Activated CD8-positive, alpha-beta memory T cell treated with anti-CD3 and anti-CD28 coated beads, Interleukin-2, amount 50 U/mL, for 1 hour (primary cell): Measurements from ENCODE around the gene NACAD.

Source experiments
- DNase-seq: peaks from one replicate; pipeline ENCODE4 v3.0.0-alpha.2; 2020; ENCODE audit errors: extremely low read depth

NACAD gene

DNA sequence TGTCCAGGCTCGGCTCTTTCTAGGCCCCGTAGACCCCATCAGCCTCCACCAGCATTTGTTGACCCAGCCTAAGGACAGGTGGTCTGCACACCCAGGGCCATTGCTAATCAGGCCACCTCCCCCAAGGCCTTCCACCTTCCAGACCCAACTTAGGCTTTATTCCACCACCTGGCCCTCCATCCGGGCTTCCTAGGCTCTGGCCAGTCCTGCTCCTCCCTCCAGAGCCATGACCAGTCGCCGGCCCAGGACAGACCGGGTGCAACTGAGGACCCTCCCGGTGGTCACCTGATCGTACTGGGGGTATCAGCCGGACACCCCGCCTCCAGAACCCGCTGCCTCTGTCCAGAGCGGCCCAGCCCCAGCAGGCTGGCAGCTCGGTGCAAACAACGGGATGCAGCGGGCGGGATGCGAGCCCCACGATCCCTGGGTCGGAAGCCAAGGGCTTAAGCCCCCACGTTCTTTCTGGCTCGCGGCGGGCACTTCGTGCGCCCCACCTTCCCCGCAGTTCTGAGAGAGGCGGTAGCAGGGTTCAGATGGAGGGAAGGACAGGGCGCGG, 545 bp downstream of the NACAD start:
- no peak for DNase-seq

DNA sequence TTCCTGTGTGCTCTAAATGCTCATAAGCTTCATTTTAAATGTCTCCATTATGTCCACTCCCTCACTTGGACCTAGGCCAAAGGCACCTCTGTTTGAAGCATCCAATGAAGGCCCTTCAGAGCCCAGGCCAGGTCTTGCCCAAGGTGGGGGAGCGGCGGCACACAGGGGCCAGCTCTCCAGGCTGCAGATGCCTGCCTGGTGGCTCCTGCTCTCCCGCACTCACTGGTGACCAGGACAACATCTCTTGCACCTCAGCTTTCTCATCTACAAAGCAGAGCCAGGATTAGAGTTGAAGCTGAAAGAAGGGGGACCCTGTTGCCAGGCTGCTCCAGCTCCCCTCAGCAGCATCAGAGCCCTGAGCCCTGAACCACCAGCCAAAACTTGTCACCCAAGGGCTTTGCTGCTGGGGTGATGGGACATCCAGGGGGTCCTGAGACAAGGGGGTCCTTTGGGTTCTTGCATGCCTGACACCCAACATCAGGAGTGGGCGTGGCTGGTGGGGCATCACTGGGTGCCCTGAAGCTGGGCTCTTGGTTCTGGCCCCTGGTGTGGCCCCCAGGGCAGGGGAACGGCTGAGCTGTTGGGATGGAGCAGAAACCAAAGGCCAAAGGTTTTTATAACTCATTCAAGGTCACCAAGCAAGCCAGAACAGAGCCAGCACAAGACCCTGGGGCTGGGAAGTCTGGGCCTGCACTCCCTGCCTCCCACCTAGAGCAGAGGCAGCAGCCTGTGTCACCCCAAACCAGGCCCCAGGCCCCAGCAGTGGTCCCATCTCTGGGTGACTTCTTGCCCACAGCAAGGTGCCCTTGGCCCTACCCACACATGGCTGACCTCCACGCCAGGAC, 1.2 kb downstream of the NACAD start:
- no peak for DNase-seq

DNA sequence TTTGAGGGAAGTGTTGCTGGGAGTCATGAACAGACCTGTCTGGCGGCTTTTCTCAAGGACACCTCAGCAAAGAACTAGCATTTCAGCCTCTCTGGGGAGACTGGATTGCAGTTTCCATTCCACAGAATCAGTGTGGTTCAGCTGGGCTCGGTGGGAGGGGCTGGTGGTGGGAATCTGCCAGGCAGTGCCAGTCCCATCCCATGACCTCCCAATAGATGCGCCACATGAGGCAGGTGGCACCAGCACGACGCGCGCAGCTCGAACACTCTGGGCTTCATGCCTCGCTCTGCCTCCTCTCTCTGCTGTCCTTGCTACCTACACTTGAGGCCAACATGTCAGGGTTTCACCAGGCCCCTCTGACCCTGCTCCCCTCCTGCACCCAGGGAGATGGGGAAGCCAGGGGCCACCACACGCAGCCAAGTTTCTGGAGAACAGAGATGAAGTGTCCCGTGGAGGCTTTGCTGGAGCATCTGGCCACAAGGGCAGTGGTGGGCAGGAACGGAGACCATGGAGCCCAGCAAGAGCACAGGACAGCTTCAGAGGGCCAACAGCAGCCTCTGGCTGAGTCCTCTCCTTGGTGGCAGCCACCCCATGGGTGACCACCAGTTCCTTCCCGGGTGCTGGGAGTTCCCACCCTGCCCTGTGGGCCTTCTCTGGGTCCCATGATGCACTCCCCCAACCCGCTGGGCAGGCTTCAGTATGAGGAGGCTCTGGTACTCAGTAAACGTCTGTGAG, 2.3 kb downstream of the NACAD start:
- no peak for DNase-seq

DNA sequence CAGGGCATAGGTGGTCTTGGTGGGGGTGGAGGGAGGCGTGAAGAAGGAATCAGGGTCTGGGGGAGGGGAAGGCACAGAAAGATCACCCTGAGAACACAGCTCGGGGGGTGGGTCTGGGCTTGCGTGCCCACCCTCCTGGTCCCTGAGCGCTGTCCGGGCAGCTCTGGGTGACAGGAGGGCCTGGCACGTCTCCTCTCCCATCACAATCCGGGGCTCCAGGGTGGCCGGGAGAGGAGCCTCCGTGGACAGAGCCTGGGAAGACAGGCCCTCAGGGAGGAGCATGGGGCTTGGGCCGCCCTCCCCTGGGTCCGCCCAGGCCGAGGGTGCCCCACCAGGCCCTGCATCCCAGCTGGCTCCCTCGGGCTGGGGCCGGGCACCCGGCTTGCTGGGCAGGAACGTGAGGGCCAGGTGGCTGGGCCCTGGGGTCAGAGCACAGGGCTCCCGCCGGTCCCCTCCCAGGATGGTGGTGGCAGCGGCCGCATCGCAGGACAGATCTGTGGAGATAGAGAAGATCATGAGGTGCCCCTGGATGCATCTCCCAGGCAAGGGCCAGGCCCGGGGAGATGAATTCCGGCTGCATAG, 3.1 kb downstream of the NACAD start:
- DNase-seq: no peak

DNA sequence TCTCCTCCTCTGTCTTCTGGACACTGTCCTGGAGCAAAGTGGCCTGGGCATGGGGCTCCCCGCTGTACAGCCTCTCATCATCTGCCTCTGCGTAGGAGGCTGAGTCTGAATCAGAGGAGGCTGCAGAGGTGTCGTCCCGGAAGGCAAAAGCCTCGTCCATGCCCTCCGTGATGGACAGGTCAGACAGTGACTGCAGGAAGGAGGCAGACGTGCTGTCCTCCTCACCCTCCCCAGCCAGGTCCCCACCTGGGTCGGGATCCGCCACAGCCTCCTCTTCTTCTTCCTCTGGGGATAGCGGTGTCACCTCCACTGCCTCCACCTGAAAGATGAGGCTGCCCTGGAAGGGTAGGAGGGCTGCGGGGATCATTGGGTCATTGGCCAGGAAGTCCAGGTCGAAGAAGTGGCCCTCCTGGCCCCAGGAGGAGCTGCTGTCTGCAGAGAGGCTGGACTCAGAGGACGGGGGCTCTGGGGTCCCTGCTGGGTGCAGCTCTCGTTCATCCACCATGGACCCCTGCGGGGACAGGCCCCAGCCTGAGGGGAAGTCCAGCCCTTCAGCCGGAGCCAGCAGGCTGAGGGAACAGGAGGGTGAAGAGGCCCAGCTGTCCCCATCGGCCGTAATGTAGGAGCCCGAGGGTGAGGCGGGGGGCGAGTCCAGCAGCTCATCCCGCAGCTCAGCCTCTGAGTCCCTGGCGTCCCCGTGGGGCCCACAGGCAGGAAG, 3.7 kb downstream of the NACAD start:
- DNase-seq: no peak

DNA sequence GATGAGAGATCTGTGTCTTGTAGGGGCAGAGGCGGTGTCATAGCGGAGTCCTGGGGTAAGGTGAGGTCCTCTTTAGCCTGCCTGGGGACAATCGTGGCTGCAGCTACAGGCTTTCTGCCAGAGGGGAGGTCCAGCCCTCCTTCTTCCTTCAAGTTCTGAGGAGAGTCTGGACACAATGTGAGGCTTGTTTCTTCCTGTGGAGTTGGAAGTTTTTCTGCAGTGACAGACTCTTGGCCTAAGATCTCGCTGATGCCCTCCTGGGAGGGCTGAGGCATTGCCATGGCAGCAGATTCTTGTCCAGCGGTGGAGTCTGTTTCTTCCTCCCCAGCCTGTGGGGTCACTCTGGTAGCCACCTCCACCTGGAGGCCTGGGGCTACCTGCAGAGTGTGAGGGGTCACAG, 4.4 kb downstream of the NACAD start:
- no peak for DNase-seq

DNA sequence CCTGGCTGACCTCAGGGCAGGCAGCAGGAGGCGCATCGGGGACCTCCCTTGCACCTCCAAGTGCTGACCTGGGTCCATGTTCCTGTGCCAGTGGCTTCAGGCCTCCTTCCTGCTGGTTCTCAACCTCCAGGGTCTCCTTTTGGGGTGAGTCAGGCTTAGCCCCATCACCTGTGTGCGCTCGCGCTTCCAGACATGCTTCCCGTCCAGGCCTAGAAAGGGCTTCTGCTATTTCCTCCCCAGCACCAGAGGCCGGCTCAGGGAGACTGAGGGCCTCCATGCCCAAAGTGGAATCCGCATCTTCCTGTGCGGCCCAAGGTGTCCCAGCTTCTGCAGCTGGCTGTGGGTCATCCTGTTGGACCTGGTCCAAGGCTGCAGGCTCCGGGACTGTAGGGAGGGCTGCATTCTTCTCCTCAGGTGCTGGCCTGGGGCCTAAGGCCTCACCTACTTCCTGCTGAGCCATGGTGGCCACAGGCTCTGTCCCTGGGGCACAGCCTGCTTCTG, 5.9 kb downstream of the NACAD start:
- no peak for DNase-seq

DNA sequence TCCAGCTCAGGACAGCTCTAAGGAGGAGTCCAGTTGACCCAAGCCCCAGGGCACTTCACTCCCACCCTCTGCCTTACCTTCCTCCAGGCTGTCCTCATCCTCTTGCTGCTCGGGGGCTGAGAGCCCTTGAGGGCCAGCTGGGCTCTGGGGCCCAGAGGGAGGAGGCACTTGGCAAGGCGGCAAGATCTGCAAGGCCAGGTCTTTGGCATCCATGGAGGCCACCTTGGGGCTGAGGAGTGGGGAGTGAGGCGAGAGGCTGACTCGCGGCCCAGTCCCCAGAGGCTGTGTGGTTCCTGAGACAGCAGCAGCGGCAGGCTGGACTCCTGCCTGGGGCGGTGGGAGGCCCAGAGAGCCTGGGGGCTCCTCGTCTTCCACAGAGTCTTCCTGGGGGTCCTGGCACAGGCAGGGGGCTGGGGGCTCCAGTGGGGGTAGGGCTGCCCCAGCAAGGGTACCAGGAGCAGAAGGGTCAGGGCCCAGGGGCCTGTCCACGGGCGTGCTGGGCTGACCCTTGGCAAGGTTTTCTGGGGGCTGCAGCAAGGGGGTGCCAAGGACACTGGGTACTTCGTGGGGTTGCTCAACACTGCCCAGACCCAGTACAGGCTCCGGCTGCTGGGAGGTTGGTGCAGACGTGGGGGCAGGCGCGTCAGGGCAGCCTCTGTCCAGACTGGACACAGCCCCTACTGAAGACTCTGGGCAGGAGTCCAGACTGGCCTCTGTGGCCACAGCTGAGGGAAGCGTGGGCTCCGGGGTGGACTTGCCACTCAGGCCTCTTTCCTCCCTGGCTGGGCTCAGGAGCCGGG, 6.5 kb downstream of the NACAD start:
- no peak for DNase-seq

DNA sequence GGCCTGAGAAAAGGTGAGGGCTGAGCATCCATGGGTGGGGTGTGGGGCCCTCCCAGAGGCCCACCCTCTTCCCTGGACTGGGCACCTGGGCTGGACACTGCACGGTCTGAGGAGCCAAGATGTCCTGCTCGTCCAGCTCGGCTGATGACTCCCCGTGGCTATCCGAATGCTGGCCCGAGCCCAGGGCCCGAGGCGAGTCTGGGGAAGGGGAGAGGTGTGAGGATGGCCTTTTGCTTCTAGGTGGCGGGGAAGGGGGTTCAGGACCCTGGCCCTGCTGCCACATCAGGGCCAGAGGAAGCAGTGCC, 7.1 kb downstream of the NACAD start:
- DNase-seq: no peak

DNA sequence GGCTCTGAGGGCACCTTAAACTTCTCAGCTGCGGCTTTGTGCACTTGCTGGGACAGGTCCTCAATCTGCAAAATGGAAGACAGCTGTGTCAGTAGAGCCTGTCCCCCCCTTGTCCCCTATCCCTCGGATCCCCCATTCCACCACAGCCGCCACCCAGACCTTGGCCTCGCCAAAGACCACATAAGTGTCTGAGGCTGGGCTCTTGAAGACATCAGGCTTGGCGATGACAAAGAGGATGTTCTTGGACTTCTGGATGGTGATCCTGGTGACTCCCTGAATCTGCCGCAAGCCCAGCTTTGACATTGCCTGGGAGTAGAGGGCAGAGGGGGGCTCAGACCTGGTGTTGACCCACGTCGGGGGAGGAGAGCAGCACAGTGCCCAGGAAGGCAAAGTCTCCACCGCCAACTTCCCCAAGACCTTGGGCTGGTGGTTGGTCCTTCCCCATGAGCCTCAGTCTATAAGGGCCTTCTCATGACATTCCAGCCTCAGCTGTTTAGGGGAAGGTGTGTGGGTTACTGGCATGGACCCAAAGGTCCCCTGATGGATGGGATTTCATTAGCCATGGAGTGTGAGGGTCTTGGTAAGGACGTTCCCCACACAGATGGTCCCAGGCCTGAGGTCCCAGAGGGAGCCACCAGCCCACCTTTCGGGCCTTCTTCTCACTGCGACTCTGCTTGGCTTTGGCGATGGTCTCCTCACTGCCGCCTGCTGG, 7.7 kb downstream of the NACAD start:
- no peak for DNase-seq

DNA sequence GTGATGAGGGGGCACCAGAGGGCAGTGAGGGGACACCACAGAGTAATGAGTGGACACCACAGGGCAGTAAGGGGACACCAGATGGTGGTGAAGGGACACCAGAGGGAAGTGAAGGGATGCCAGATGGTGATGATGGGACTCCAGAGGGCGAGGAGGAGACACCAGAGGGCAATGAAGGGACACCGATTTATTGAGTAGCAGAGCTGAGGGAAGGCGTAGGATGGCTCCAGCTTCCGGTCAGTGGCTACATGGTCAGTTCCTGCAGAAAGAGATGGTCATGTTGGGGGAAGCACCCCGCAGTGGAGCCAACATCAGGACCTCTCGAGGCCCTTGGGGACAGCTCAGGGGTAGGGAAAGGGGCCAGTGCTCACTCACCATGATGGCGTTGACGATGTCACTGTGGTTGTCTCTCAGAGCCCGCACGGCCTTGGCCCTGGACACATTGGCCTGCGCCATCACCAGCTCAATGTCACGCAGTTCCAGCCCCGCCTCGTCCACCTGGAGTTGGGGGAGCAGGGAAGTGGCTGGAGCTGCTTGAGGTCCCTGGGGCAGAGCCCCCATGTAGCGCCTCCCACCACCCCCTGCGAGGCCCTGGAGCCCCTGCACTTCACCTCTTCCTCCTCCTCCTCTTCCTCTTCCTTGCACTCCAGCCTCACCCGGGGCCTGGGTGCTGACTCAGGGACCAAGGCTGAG, 8.4 kb downstream of the NACAD start:
- no peak for DNase-seq

DNA sequence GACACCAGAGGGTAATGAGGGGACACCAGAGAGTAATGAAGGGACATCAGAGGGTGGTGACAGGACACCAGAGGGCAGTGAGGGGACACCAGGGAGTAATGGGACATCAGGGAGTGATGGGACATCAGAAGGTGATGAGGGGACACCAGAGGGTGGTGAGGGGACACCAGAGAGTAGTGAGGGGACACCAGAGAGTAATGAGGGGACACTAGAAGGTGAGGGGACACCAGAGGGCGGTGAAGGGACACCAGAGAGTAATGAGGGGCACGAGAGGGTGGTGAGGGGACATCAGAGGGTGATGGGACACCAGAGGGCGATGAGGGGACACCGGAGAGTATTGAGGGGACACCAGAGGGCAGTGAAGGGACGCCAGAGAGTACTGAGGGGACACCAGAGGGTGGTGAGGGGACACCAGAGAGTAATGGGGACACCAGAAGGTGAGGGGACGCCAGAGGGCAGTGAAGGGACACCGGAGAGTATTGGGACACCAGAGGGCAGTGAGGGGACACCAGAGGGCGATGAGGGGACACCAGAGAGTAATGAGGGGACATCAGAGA, 10.6 kb downstream of the NACAD start:
- DNase-seq: no peak

DNA sequence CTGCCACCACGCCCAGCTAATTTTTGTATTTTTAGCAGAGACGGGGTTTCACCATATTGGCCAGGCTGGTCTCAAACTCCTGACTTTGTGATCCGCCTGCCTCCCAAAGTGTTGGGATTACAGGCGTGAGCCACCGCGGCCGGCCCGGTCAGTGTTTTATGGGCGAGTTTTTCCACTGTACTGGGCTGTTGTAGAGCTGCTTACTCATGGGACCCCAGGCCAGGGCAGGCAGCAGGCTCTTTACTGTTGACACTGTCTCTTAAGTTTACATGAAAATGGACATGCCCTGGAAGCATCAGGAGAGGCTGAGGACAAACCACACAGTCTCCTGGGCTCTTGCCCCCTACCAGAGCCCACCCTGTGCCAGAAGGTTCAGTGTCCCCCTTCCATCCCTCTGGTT, 11.2 kb downstream of the NACAD start:
- DNase-seq: no peak

DNA sequence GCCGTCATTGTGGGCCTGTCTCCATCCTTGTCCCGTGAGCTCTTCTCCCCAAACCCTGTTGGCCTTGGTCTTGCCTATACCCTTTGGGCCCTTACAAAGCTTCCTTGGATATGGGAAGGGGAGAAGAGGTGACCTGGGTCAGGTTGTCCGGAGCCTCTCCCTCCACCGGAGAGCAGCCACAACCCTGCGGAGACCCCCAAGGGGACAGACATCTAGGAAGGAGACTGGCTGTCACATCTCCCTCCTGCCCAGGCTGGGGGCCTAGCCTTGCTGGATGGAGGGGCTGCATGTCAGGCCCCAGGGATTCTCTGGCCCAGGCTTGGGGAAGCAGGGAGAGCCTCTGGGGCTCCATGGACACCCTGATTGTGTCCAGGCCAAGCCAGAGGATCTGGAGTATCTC, 11.8 kb downstream of the NACAD start:
- DNase-seq: no peak

DNA sequence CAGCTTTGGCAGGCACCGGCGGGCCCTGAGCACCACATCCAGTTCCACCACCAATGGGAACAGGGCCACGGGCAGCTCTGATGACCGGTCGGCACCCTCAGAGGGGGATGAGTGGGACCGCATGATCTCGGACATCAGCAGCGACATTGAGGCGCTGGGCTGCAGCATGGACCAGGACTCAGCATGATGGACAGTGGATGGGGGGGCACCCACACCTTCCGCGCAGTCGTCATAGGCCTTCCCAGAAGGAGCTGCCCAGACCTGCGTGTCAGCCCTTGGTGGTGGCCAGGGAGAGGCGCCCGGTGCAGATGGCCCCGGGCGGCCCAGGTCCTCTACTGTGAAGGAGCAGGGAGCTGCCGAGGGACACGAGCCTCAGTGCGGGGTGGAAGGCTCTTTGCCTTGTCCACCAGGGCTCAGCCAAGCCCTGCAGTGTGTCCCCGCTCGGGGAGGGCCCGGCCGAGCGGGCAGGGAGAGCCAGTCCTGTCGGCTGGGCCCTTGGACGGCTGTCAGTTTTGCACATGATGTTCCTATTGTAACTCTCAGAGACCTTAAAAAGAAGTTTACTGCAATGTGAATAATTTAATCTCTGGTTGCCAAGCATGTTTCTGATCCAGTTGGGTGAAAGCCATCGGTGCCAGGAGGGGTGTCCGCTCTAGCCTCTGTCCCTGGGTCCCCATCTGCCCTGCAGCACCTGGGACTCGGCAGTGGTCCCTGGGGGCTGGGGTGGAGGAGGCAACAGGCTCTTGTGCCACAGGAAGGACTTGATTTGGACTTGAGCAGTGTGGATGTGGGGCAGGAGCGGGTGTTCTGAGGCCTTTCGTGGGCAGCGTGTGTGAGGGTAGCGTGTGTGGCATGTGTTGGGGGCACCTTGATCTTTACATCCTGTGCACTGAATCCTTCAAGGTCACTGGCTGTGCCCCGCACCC, 12.6 kb downstream of the NACAD start:
- no peak for DNase-seq

DNA sequence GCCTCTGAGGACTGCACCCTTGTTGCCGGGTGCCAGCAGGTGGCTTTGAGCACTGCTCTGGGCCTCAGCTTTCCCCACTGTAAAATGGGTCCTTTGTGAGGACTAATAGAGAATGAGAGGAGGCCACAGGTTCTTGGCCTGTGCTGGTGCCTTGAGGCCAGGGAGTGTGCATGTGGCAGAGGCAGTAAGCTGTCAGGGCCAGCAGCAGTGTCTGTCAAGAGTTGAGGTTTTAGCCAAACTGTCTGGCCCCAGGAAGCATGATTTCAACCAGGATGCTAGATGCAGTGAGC, 13.5 kb downstream of the NACAD start:
- no peak for DNase-seq

DNA sequence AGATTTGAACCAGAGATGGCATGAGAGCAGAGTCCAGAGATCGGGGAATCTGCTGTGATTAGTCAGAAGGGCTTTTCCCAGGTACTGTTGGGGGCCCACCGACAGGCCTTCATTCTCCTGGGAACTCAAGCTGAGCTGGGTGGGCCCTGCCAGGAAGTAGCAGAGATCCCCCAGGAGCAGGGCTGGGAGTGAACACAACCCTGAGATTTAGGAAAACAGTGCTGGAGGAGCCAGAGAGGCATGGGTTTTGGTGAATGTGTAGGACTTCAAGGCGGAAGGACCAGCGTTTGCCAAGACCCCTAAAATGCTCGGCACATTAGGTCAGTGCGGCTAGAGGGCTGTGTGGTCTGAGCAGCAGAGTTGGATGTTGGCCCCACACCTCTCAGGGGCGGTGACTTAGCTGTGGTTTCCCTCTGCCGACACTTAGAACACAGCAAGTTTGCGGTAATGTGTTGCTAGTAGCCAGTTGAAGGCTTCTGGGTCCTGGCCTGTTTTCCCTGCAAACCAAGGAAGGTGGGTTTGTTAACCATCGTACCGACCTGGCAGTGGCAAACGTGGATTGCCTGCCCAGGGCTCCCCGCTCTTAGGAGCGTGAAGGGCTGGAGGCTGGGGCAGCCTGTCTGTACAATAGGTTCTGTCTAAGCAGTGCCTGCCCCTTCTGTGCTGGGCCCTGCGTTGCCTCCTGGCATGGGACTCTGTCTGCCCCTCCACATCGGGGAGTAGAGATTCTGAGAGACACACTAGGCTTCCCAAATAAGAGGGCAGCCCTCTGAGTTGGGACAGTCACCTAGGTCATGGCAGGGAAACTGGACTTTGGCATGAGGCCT, 14.0 kb downstream of the NACAD start:
- DNase-seq: no peak
